AG09309 (cell line): Measurements from ENCODE around the gene VPS26C.
"Not testable (repeated sequence)": the region's sequence is repeated elsewhere in the genome, so short reads cannot be mapped to it uniquely, and the experiment has no call there.

Source experiments
- DNase-seq: peaks from one replicate; pipeline ENCODE4 v3.0.0-alpha.2; 2010; ENCODE audit warnings: low read depth
- H3K4me3 ChIP-seq: 2 replicates; pipeline ENCODE4 v1.5.1; 2011; ENCODE audit warnings: mild to moderate bottlenecking, low read depth, low read length, moderate library complexity; ENCODE audit not compliant: control insufficient read depth
- CTCF ChIP-seq: IDR thresholded peaks from 2 replicates; pipeline ENCODE4 v1.5.1; 2011; ENCODE audit warnings: mild to moderate bottlenecking, low read depth, low read length, inconsistent platforms; ENCODE audit not compliant: insufficient read depth, control insufficient read depth; ENCODE audit errors: missing control alignments

Gene VPS26C

GRCh38 chr21:37230632-37231248 is 36.4 kb downstream of the VPS26C start:
- no peak overlapping the region for H3K4me3 ChIP-seq
- DNase-seq: no peak
- TF ChIP-seq CTCF: no peak

GRCh38 chr21:37228003-37228400 is 39.1 kb downstream of the VPS26C start:
- no peak overlapping the region for H3K4me3 ChIP-seq
- no peak for TF ChIP-seq CTCF
- DNase-seq: no peak

- H3K4me3 ChIP-seq: no peak overlapping the region
- no peak for TF ChIP-seq CTCF
Observed at GRCh38 chr21:37227071-37228002, 39.8 kb downstream of the VPS26C start.

GRCh38 chr21:37226041-37226920 is 40.9 kb downstream of the VPS26C start:
- no peak for TF ChIP-seq CTCF
- no peak overlapping the region for H3K4me3 ChIP-seq
- no peak for DNase-seq

More at GRCh38 chr21:37227071-37228002, 39.8 kb downstream of the VPS26C start:
- DNase-seq: no peak

- no peak for TF ChIP-seq CTCF
- no peak for DNase-seq
- no peak overlapping the region for H3K4me3 ChIP-seq
Observed at GRCh38 chr21:37224861-37225839, 42.0 kb downstream of the VPS26C start.

GRCh38 chr21:37223804-37224345 is 43.3 kb downstream of the VPS26C start:
- no peak for DNase-seq
- TF ChIP-seq CTCF: no peak
- no peak overlapping the region for H3K4me3 ChIP-seq

GRCh38 chr21:37222248-37222647 is 44.9 kb downstream of the VPS26C start:
- not testable (repeated sequence) for DNase-seq, H3K4me3 ChIP-seq
